H1 (cell line): ENCODE measurements around the gene MLN. TPM values are rescaled to one million over a fixed set of nuclear protein-coding genes. Genes with fewer than 3 reads are reported as not detected.

Source experiments
- CTCF ChIA-PET: fragments of 300-600 bp; sonication (Branson Sonifier 250); formaldehyde crosslinking; loops from one replicate; lab custom pipeline; 2021; ENCODE audit not compliant: partially characterized antibody; lab: Charles Lee
- POLR2A ChIA-PET: fragments of 300-600 bp; sonication (Branson Sonifier 250); formaldehyde crosslinking; loops from one replicate; lab custom pipeline; 2021; ENCODE audit warnings: inconsistent platforms; ENCODE audit not compliant: partially characterized antibody; lab: Charles Lee
- DNase-seq, 2 experiments: peaks; one replicate each; pipeline versions ENCODE4 v3.0.0 to v3.0.0-alpha.2; 2010 to 2022; ENCODE audit warnings: low spot score in 2 of 2, low read depth in 1 of 2, mixed read lengths in 1 of 2
- FAIRE-seq: peaks from 2 replicates; lab custom pipeline; 2011; peaks lifted over from hg19 to GRCh38; lab: Jason Lieb, UNC
- H2AFZ ChIP-seq: 2 replicates; pipeline ENCODE4 v1.8.1; 2012; ENCODE audit warnings: low read length, inconsistent platforms
- H2AK5ac ChIP-seq: 2 replicates; pipeline ENCODE4 v1.6.1; 2013; ENCODE audit warnings: low read depth, low read length
- H2BK120ac ChIP-seq: replicated peaks from 2 replicates; pipeline ENCODE3; 2013; ENCODE audit warnings: low read depth, low read length, inconsistent platforms
- H2BK12ac ChIP-seq: 2 replicates; pipeline ENCODE4 v1.6.1; 2013; ENCODE audit warnings: low read depth, low read length
- H2BK15ac ChIP-seq: 2 replicates; pipeline ENCODE4 v1.6.1; 2013; ENCODE audit warnings: low read length
- H2BK20ac ChIP-seq: 2 replicates; pipeline ENCODE4 v1.6.1; 2013; ENCODE audit warnings: low read length
- H2BK5ac ChIP-seq: 2 replicates; pipeline ENCODE4 v1.6.1; 2013; ENCODE audit warnings: low read depth, low read length
- H3K14ac ChIP-seq: 2 replicates; pipeline ENCODE4 v1.6.1; 2013; ENCODE audit warnings: inconsistent platforms; ENCODE audit not compliant: insufficient read length
- H3K18ac ChIP-seq: 2 replicates; pipeline ENCODE4 v1.6.1; 2013; ENCODE audit warnings: low read length; ENCODE audit errors: extremely low read depth
- H3K23ac ChIP-seq: 2 replicates; pipeline ENCODE4 v1.6.1; 2013; ENCODE audit warnings: inconsistent platforms; ENCODE audit not compliant: insufficient read length
- H3K23me2 ChIP-seq: 2 replicates; pipeline ENCODE4 v1.6.1; 2013; ENCODE audit warnings: low read depth, low read length
- H3K27ac ChIP-seq: 2 replicates; pipeline ENCODE4 v1.6.1; 2011; ENCODE audit warnings: low read depth, low read length, inconsistent platforms
- H3K27me3 ChIP-seq, 4 experiments: replicated peaks in 1 of 4; 1 replicate in 1 of 4; 2 replicates in 3 of 4; pipeline versions ENCODE4 v1.6.1 to v1.8.1; 2011 to 2013; ENCODE audit warnings: low read length in 3 of 4, mild to moderate bottlenecking in 3 of 4, inconsistent platforms in 2 of 4, mixed read lengths in 2 of 4, moderate library complexity in 1 of 4; ENCODE audit not compliant: control insufficient read depth in 3 of 4, insufficient read depth in 3 of 4; ENCODE audit errors: extremely low read depth in 1 of 4
- H3K36me3 ChIP-seq, 4 experiments: 2 replicates each; pipeline versions ENCODE4 v1.6.1 to v1.8.1; 2011 to 2013; ENCODE audit warnings: mild to moderate bottlenecking in 4 of 4, low read length in 3 of 4, moderate library complexity in 2 of 4, control low read depth in 1 of 4, inconsistent platforms in 1 of 4; ENCODE audit not compliant: insufficient read depth in 4 of 4, control insufficient read depth in 2 of 4
- H3K4ac ChIP-seq: replicated peaks from 2 replicates; pipeline ENCODE3; 2013; ENCODE audit warnings: low read length, low read depth, mixed read lengths, inconsistent platforms; ENCODE audit not compliant: insufficient read length
- H3K4me1 ChIP-seq, 4 experiments: replicated peaks in 1 of 4; 1 replicate in 1 of 4; 2 replicates in 3 of 4; pipeline versions ENCODE4 v1.6.1 to v1.8.1; 2011 to 2013; ENCODE audit warnings: low read length in 3 of 4, inconsistent platforms in 2 of 4, mixed read lengths in 1 of 4; ENCODE audit not compliant: insufficient read depth in 4 of 4, control insufficient read depth in 3 of 4
- H3K4me2 ChIP-seq, 2 experiments: 2 replicates each; pipeline versions ENCODE4 v1.6.1 to v1.8.1; 2011 to 2013; ENCODE audit warnings: low read depth in 2 of 2, low read length in 2 of 2, control low read depth in 1 of 2, inconsistent platforms in 1 of 2, mild to moderate bottlenecking in 1 of 2; ENCODE audit not compliant: insufficient read depth in 1 of 2
- H3K4me3 ChIP-seq, 4 experiments: fragments of 200-600, 300-600 bp in 1 of 4; sonication (generic), shearing (Covaris generic), sonication (Bioruptor Twin) in 1 of 4; 2 replicates each; pipeline versions ENCODE4 v1.5.1 to v1.8.1; 2011 to 2016; ENCODE audit warnings: low read length in 4 of 4, low read depth in 3 of 4, control low read depth in 2 of 4, inconsistent platforms in 2 of 4, mild to moderate bottlenecking in 2 of 4, mixed read lengths in 1 of 4, moderate library complexity in 1 of 4; ENCODE audit not compliant: insufficient read depth in 2 of 4; ENCODE audit errors: extremely low read depth in 1 of 4
- H3K56ac ChIP-seq: replicated peaks from 2 replicates; pipeline ENCODE3; 2013; ENCODE audit warnings: low read depth, mild to moderate bottlenecking, mixed read lengths, low read length, inconsistent platforms; ENCODE audit not compliant: insufficient read length
- H3K79me1 ChIP-seq: 2 replicates; pipeline ENCODE4 v1.6.1; 2013; ENCODE audit warnings: low read depth, low read length, control low read depth
- H3K79me2 ChIP-seq, 2 experiments: 2 replicates each; pipeline versions ENCODE4 v1.6.1 to v1.8.1; 2012 to 2013; ENCODE audit warnings: low read length in 2 of 2, mild to moderate bottlenecking in 2 of 2, inconsistent platforms in 1 of 2; ENCODE audit not compliant: insufficient read depth in 2 of 2, control insufficient read depth in 1 of 2
- H3K9ac ChIP-seq, 4 experiments: replicated peaks in 1 of 4; 1 replicate in 1 of 4; 2 replicates in 3 of 4; pipeline versions ENCODE4 v1.6.1 to v1.8.1; 2011 to 2013; ENCODE audit warnings: low read depth in 3 of 4, low read length in 3 of 4, control low read depth in 2 of 4, mild to moderate bottlenecking in 2 of 4, moderate library complexity in 2 of 4, inconsistent platforms in 1 of 4; ENCODE audit errors: extremely low read depth in 1 of 4
- H3K9me3 ChIP-seq, 2 experiments: 2 replicates each; pipeline versions ENCODE4 v1.6.1 to v1.8.1; 2012 to 2013; ENCODE audit warnings: mild to moderate bottlenecking in 2 of 2, moderate library complexity in 2 of 2, control low read depth in 1 of 2, inconsistent platforms in 1 of 2, low read depth in 1 of 2, low read length in 1 of 2, mixed read lengths in 1 of 2; ENCODE audit not compliant: insufficient read depth in 2 of 2
- H4K20me1 ChIP-seq, 2 experiments: replicated peaks in 1 of 2; 2 replicates each; pipeline versions ENCODE3 to v1.8.1; 2011 to 2013; ENCODE audit warnings: inconsistent platforms in 2 of 2, low read length in 2 of 2, mild to moderate bottlenecking in 1 of 2; ENCODE audit not compliant: insufficient read depth in 2 of 2, control insufficient read depth in 1 of 2
- H4K5ac ChIP-seq: 2 replicates; pipeline ENCODE4 v1.6.1; 2013; ENCODE audit warnings: low read length, low read depth, mixed read lengths, inconsistent platforms; ENCODE audit not compliant: insufficient read length
- H4K8ac ChIP-seq: 2 replicates; pipeline ENCODE4 v1.8.0; 2013; ENCODE audit warnings: mild to moderate bottlenecking, moderate library complexity, low read length, inconsistent platforms; ENCODE audit not compliant: insufficient read depth; ENCODE audit errors: extremely low read depth
- H4K91ac ChIP-seq: replicated peaks from 2 replicates; pipeline ENCODE3; 2013; ENCODE audit warnings: low read length, mixed read lengths, inconsistent platforms; ENCODE audit not compliant: insufficient read length
- ASH2L ChIP-seq: fragments of 200-600, 300-600 bp; sonication (generic); IDR thresholded peaks from one replicate; pipeline ENCODE4 v1.7.1; 2017; ENCODE audit warnings: low read length
- BCL11A ChIP-seq, 2 experiments: IDR thresholded peaks; one replicate each; pipeline ENCODE4 v1.6.1; 2011; ENCODE audit warnings: low read depth in 2 of 2, low read length in 2 of 2, mild to moderate bottlenecking in 2 of 2
- EGR1 ChIP-seq: IDR thresholded peaks from 2 replicates; pipeline ENCODE4 v1.6.1; 2011; ENCODE audit warnings: low read depth, low read length, borderline replicate concordance
- FOSL1 ChIP-seq: IDR thresholded peaks from 2 replicates; pipeline ENCODE4 v1.6.1; 2011; ENCODE audit warnings: mild to moderate bottlenecking, low read depth, low read length, moderate library complexity; ENCODE audit not compliant: insufficient read depth
- KDM4A ChIP-seq: IDR thresholded peaks from one replicate; pipeline ENCODE4 v1.7.1; 2012; ENCODE audit warnings: low read depth, mild to moderate bottlenecking, moderate library complexity, low read length, inconsistent platforms; ENCODE audit not compliant: severe bottlenecking
- POLR2AphosphoS5 ChIP-seq: IDR thresholded peaks from 2 replicates; pipeline ENCODE4 v1.6.1; 2011; ENCODE audit warnings: low read depth, low read length
- RBBP5 ChIP-seq: IDR thresholded peaks from 2 replicates; pipeline ENCODE4 v1.7.1; 2012; ENCODE audit warnings: low read depth, mild to moderate bottlenecking, inconsistent platforms, low read length, moderate library complexity, borderline replicate concordance
- TAF1 ChIP-seq: IDR thresholded peaks from 2 replicates; pipeline ENCODE4 v1.6.1; 2011; ENCODE audit warnings: mild to moderate bottlenecking, low read depth, low read length
- YY1 ChIP-seq: IDR thresholded peaks from 2 replicates; pipeline ENCODE4 v1.6.1; 2011; ENCODE audit warnings: low read depth, mild to moderate bottlenecking, low read length
- WGBS, 2 experiments: shearing (Covaris generic) in 1 of 2; methylation state at CpG; one replicate each; pipeline versions ENCODE4 v1.1.6 to v1.1.7; 2013 to 2015; ENCODE audit warnings: low lambda C conversion rate in 2 of 2, mixed read lengths in 2 of 2, inconsistent platforms in 1 of 2, low coverage in 1 of 2, missing lambda C conversion rate in 1 of 2; ENCODE audit not compliant: insufficient replicate concordance in 2 of 2, insufficient coverage in 1 of 2, insufficient read length in 1 of 2; ENCODE audit errors: extremely low coverage in 1 of 2, missing lambda C conversion rate in 1 of 2; 5-methylcytosine and 5-hydroxymethylcytosine counted together
- polyA plus RNA-seq, 7 experiments: library from polyadenylated mRNA; depleted of rRNA in 3 of 7; stranded (reverse) in 5 of 7; unstranded in 2 of 7; fragments of >200 nt in 5 of 7; fragments of 200-250 nt in 2 of 7; gene quantifications; 1 replicate in 5 of 7; 2 replicates in 1 of 7; 4 replicates in 1 of 7; pipeline versions ENCODE4 v1.2.1 to v1.2.3, GENCODE V29; 2011 to 2013; ENCODE audit warnings: missing spikeins in 2 of 7, mixed read lengths in 2 of 7
- total RNA-seq: library from RNA; stranded (reverse); fragmentation: NEBNext Ultra II Directional; extraction: Animal tissue kit (Norgen Biotek cat#: 25700); gene quantifications from 2 replicates; pipeline ENCODE4 v1.2.1, GENCODE V29; 2021
- TF ChIP-seq, protein P1 (sequence below): IDR thresholded peaks from 2 replicates; pipeline ENCODE4 v1.6.1; 2011; ENCODE audit warnings: low read length, improper control_type of control experiment

MLN gene
- total and polyA plus RNA-seq, 2 of the 8 experiments (the other 6 are each of a cell fraction or from before 2014, with no cell fraction given) = not detected

DNA sequence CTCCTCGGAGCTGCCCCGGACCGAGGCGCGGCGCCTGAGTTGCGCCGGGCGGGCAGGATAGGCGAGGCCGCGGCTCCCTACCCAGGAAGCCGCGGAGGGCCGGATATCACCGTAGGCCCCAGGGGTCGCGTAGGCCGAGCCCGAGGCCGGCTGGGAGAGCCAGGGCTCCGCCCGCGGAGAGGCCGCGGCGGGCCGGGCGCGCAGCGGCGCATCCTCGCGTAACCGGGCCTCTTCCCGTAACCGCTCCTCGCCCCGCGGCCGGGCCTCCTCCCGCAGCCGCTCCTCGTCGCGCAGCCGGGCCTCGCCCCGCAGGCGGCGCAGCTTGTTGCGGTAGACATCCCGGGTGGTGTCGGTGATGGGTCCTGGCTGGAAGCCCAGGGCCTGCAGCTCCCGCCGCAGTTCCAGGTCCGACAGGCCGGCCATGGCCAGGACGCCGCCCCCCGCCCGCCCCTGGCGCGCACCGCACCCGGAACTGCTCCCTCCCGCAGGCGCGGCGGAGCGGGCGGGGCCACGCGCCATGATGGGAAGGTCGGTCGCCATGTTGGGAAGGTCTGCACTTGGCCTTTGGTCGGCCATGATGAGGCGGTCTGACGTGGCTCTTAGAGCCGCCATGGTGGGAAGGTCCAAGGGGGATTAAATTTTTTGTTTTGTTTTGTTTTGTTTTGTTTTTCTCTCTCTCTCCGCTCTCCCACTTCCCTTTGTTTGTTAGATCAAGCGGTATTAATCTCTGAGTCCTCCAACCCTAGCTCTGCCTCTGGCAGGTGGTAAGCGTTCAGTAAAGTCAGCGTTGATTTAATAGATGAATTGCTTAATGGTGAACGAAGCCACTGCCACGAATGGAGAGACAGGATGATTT is 14.9 kb downstream of the MLN start, which contains the start of gene LEMD2:
Gene LEMD2, minus strand, starts transcription at position 437 of the 856 bp plus-strand sequence. Its CDS starts 14 bp downstream, at position 423.
- peaks cover 18 to 63% (median 30%) of the 10 kb centered on the region in 4 experiments for H3K4me1 ChIP-seq
- no peak for FAIRE-seq
- TF ChIP-seq POLR2AphosphoS5 (peak; percentile 96), ASH2L (peak; percentile 89), TAF1 (peak; percentile 73; the same call in 1 of the 2 replicates), YY1 (peak; percentile 100), BCL11A (IDR thresholded peaks at IDR 0.05; ENCODE audit: low read depth in 2 of 2, low read length in 2 of 2) (no peak), FOSL1 (no peak), EGR1 (0 out of 2 replicates have a peak, but pooled peaks have one; percentile 14), KDM4A (peak; percentile 40), RBBP5 (peak; percentile 79; the same call in 1 of the 2 replicates)
- TF ChIP-seq, protein P1, sequence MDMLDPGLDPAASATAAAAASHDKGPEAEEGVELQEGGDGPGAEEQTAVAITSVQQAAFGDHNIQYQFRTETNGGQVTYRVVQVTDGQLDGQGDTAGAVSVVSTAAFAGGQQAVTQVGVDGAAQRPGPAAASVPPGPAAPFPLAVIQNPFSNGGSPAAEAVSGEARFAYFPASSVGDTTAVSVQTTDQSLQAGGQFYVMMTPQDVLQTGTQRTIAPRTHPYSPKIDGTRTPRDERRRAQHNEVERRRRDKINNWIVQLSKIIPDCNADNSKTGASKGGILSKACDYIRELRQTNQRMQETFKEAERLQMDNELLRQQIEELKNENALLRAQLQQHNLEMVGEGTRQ = no peak

More for the DNA sequence above, 14.9 kb downstream of the MLN start, which contains the start of gene LEMD2:
- ChIA-PET POLR2A (interaction anchor here (0.8 to 4.5 kb wide), 6 partner anchors 11 to 230 kb away, joined by 3 to 39 read pairs (median 5); no protein-coding TSS in a partner anchor), CTCF (interaction anchor here (1.0 to 1.9 kb wide), 6 partner anchors 9 to 353 kb away, joined by 3 to 5 read pairs (median 4); partner anchors contain the start of gene MLN)
- peak; percentile 71 to 95 for DNase-seq
- Histone ChIP-seq H2BK15ac (peak within 1 kb of the TSS; percentile 83), H3K79me1 (peaks cover 8% of the 10 kb centered on the region), H3K18ac (peak within 1 kb of the TSS; percentile 96), H2BK12ac (peak within 1 kb of the TSS; percentile 99), H2AFZ (peak within 1 kb of the TSS; percentile 72), H3K23me2 (peaks cover 2% of the 10 kb centered on the region), H3K36me3 (peaks cover 2 to 17% (median 7%) of the 10 kb centered on the region in 4 experiments; a peak in 5 of 8 replicates), H2BK20ac (peak within 1 kb of the TSS; percentile 76; the same call in 1 of the 2 replicates), H3K9ac (peak within 1 kb of the TSS; percentile 70 to 84 (median 80)), H3K4me3 (peak within 1 kb of the TSS; percentile 59 to 94 (median 74)), H3K23ac (no peak within 1 kb of the TSS), H3K27me3 (no peaks in the 10 kb centered on the region), H3K9me3 (no peaks in the 10 kb centered on the region), H4K5ac (peak within 1 kb of the TSS; percentile 73), H4K91ac (peak within 1 kb of the TSS; percentile 36), H3K27ac (peak within 1 kb of the TSS; percentile 76), H2BK120ac (peak within 1 kb of the TSS; percentile 81), H4K8ac (peak within 1 kb of the TSS; percentile 95), H4K20me1 (peaks cover 0 to 2% of the 10 kb centered on the region in 2 experiments), H2BK5ac (peak within 1 kb of the TSS; percentile 96), H3K79me2 (peaks cover 11 to 44% of the 10 kb centered on the region in 2 experiments), H2AK5ac (peak within 1 kb of the TSS; percentile 87), H3K56ac (peak within 1 kb of the TSS; percentile 34), H3K4me2 (peak within 1 kb of the TSS; percentile 83 to 93), H3K4ac (peak within 1 kb of the TSS; percentile 54), H3K14ac (no peak within 1 kb of the TSS)
- 6% methylated on average over 55 of the region's 86 CpGs; no CpG with 5 or more reads in 1 of the 2 experiments for WGBS, 2 experiments
